OCI-LY1 (cell line): ENCODE results near the gene ABT1.

Source experiments
- H2AFZ ChIP-seq: fragments of 200-600 bp; sonication (generic), shearing (Covaris generic); 2 replicates; pipeline ENCODE4 v1.6.0; 2014; ENCODE audit warnings: antibody characterized with exemption, mild to moderate bottlenecking, low read length
- H3F3A ChIP-seq: fragments of 200-600 bp; sonication (generic), shearing (Covaris generic); 2 replicates; pipeline ENCODE4 v1.6.0; 2014; ENCODE audit warnings: mild to moderate bottlenecking, antibody characterized with exemption, low read length, moderate library complexity; ENCODE audit not compliant: insufficient read depth
- H3K27ac ChIP-seq: fragments of 200-600 bp; sonication (generic); 2 replicates; pipeline ENCODE4 v1.5.1; 2014; ENCODE audit warnings: low read length, mixed run types, mild to moderate bottlenecking, low read depth; ENCODE audit not compliant: poor library complexity, severe bottlenecking
- H3K27me3 ChIP-seq: fragments of 200-600 bp; sonication (generic); 2 replicates; pipeline ENCODE4 v1.6.0; 2014; ENCODE audit warnings: antibody characterized with exemption, mild to moderate bottlenecking, low read length, moderate library complexity; ENCODE audit not compliant: insufficient read depth
- H3K36me3 ChIP-seq: fragments of 200-600 bp; sonication (generic); 2 replicates; pipeline ENCODE4 v1.6.1; 2014; ENCODE audit warnings: mild to moderate bottlenecking, antibody characterized with exemption, low read length, moderate library complexity, mixed read lengths; ENCODE audit not compliant: insufficient read depth
- H3K4me1 ChIP-seq: fragments of 200-600 bp; sonication (generic); 2 replicates; pipeline ENCODE4 v1.5.1; 2014; ENCODE audit warnings: mild to moderate bottlenecking, low read length, moderate library complexity; ENCODE audit not compliant: insufficient read depth, severe bottlenecking
- H3K4me2 ChIP-seq: fragments of 200-600 bp; sonication (generic), shearing (Covaris generic); 2 replicates; pipeline ENCODE4 v1.6.1; 2014; ENCODE audit warnings: low read length
- H3K4me3 ChIP-seq: fragments of 200-600 bp; sonication (generic); 2 replicates; pipeline ENCODE4 v1.5.1; 2014; ENCODE audit warnings: low read length, low read depth, mild to moderate bottlenecking, mixed read lengths; ENCODE audit not compliant: poor library complexity, severe bottlenecking
- H3K79me2 ChIP-seq: fragments of 200-600 bp; shearing (Covaris generic); 2 replicates; pipeline ENCODE4 v1.6.1; 2016; ENCODE audit warnings: mixed run types, low read length, mixed read lengths; ENCODE audit not compliant: insufficient read depth
- H3K9ac ChIP-seq: fragments of 200-600 bp; sonication (generic), shearing (Covaris generic); 2 replicates; pipeline ENCODE4 v1.6.1; 2014; ENCODE audit warnings: mild to moderate bottlenecking, low read length, mixed read lengths
- H3K9me2 ChIP-seq: fragments of 200-600 bp; sonication (generic), shearing (Covaris generic); 2 replicates; pipeline ENCODE4 v1.6.1; 2014; ENCODE audit warnings: low read depth, mild to moderate bottlenecking, low read length, mixed read lengths
- H3K9me3 ChIP-seq: fragments of 200-600 bp; shearing (Covaris generic); 2 replicates; pipeline ENCODE4 v1.6.1; 2014; ENCODE audit warnings: low read length, mixed read lengths
- H4K20me1 ChIP-seq: fragments of 200-600 bp; sonication (generic), shearing (Covaris generic); 2 replicates; pipeline ENCODE4 v1.6.0; 2016; ENCODE audit warnings: mild to moderate bottlenecking, low read length; ENCODE audit not compliant: insufficient read depth
- EZH2 ChIP-seq: fragments of 200-600 bp; sonication (generic), shearing (Covaris generic); IDR thresholded peaks from 2 replicates; pipeline ENCODE4 v1.8.0; 2017; ENCODE audit warnings: borderline replicate concordance, mixed run types, mild to moderate bottlenecking, antibody characterized with exemption, low read length, moderate library complexity, mixed read lengths
- TF ChIP-seq, protein P1 (sequence below): fragments of 200-600 bp; sonication (generic), shearing (Covaris generic); IDR thresholded peaks from 2 replicates; pipeline ENCODE4 v1.5.1; 2017; ENCODE audit warnings: mild to moderate bottlenecking, antibody characterized with exemption, low read length, moderate library complexity, mixed read lengths

ABT1 gene

DNA sequence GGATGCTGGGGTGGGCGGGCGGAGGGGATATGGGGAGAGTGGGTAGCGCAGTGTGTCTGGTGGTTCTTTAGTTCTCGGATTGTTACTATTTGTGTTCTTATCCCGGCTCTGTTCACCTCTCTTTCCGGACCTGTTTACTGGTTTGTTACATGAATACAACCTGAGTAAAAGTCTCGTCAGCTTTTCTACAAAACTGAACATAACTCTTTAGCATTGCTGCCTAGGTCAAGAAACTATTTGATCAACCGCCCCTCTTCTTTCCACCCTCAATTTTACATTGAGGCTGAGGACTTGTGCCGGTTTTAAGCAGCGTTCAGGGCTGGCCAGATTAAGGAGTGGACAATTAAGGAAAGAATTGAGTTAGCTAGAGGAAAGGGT is 625 bp downstream of the ABT1 start:
- Histone ChIP-seq H3K79me2 (peaks cover 13% of the 10 kb centered on the region), H3K4me2 (peak overlapping the region; percentile 90), H3K4me1 (peaks cover 19% of the 10 kb centered on the region), H3K27ac (no peak overlapping the region), H3K36me3 (peaks cover 24% of the 10 kb centered on the region), H3K27me3 (no peaks in the 10 kb centered on the region), H3K9ac (peak overlapping the region; percentile 89), H3K9me2 (no peaks in the 10 kb centered on the region), H3K9me3 (no peaks in the 10 kb centered on the region), H2AFZ (no peak overlapping the region), H3F3A (no peaks in the 10 kb centered on the region), H3K4me3 (peak overlapping the region; percentile 87), H4K20me1 (no peaks in the 10 kb centered on the region)
- TF ChIP-seq, protein P1, sequence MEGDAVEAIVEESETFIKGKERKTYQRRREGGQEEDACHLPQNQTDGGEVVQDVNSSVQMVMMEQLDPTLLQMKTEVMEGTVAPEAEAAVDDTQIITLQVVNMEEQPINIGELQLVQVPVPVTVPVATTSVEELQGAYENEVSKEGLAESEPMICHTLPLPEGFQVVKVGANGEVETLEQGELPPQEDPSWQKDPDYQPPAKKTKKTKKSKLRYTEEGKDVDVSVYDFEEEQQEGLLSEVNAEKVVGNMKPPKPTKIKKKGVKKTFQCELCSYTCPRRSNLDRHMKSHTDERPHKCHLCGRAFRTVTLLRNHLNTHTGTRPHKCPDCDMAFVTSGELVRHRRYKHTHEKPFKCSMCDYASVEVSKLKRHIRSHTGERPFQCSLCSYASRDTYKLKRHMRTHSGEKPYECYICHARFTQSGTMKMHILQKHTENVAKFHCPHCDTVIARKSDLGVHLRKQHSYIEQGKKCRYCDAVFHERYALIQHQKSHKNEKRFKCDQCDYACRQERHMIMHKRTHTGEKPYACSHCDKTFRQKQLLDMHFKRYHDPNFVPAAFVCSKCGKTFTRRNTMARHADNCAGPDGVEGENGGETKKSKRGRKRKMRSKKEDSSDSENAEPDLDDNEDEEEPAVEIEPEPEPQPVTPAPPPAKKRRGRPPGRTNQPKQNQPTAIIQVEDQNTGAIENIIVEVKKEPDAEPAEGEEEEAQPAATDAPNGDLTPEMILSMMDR: no peak
- no peak for TF ChIP-seq EZH2

GRCh38 chr6:26597821-26598220 is 1.1 kb downstream of the ABT1 start:
- H3F3A ChIP-seq: no peaks in the 10 kb centered on the region
- H3K9me3 ChIP-seq: no peaks in the 10 kb centered on the region
- peaks cover 24% of the 10 kb centered on the region for H3K36me3 ChIP-seq
- no peaks in the 10 kb centered on the region for H4K20me1 ChIP-seq
- H3K79me2 ChIP-seq: peaks cover 13% of the 10 kb centered on the region
- H3K9ac ChIP-seq: peak overlapping the region; percentile 89
- H3K27ac ChIP-seq: no peak overlapping the region
- H3K4me1 ChIP-seq: peaks cover 19% of the 10 kb centered on the region
- H3K27me3 ChIP-seq: no peaks in the 10 kb centered on the region
- H3K9me2 ChIP-seq: no peaks in the 10 kb centered on the region
- H2AFZ ChIP-seq: no peak overlapping the region
- H3K4me3 ChIP-seq: peak overlapping the region; percentile 87
- TF ChIP-seq EZH2: no peak
- TF ChIP-seq, protein P1: no peak
- H3K4me2 ChIP-seq: peak overlapping the region; percentile 90

- H2AFZ ChIP-seq: no peak overlapping the region
- no peaks in the 10 kb centered on the region for H3K27me3 ChIP-seq
- H3F3A ChIP-seq: no peaks in the 10 kb centered on the region
- no peak overlapping the region for H3K9ac ChIP-seq
- H3K9me3 ChIP-seq: no peaks in the 10 kb centered on the region
- no peaks in the 10 kb centered on the region for H4K20me1 ChIP-seq
- H3K27ac ChIP-seq: no peak overlapping the region
- H3K9me2 ChIP-seq: no peaks in the 10 kb centered on the region
- 0 out of 2 replicates have a peak overlapping the region, but pooled peaks have one; percentile 90 for H3K4me2 ChIP-seq
- TF ChIP-seq, protein P1: no peak
- no peak for TF ChIP-seq EZH2
- H3K79me2 ChIP-seq: peaks cover 13% of the 10 kb centered on the region
- peak overlapping the region; percentile 87 for H3K4me3 ChIP-seq
- H3K36me3 ChIP-seq: peaks cover 24% of the 10 kb centered on the region
- H3K4me1 ChIP-seq: peaks cover 19% of the 10 kb centered on the region
Measured at GRCh38 chr6:26598267-26598666, 1.5 kb downstream of the ABT1 start.
